Measurements from ENCODE around the gene CACNA1C.
A peak's percentile ranks its signal among the peaks of the same experiment; 100 is the strongest.

The CACNA1C gene

GRCh38 chr12:2215709-2216560 is 163.1 kb downstream of the CACNA1C start:
- no peak overlapping the region for H3K4me3 ChIP-seq (ENCODE audit: low read depth, low read length)
- TF ChIP-seq, protein P1, sequence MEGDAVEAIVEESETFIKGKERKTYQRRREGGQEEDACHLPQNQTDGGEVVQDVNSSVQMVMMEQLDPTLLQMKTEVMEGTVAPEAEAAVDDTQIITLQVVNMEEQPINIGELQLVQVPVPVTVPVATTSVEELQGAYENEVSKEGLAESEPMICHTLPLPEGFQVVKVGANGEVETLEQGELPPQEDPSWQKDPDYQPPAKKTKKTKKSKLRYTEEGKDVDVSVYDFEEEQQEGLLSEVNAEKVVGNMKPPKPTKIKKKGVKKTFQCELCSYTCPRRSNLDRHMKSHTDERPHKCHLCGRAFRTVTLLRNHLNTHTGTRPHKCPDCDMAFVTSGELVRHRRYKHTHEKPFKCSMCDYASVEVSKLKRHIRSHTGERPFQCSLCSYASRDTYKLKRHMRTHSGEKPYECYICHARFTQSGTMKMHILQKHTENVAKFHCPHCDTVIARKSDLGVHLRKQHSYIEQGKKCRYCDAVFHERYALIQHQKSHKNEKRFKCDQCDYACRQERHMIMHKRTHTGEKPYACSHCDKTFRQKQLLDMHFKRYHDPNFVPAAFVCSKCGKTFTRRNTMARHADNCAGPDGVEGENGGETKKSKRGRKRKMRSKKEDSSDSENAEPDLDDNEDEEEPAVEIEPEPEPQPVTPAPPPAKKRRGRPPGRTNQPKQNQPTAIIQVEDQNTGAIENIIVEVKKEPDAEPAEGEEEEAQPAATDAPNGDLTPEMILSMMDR (IDR thresholded peaks at IDR 0.05; ENCODE audit: low read depth, low read length): no peak
- TF ChIP-seq POLR2A (IDR thresholded peaks at IDR 0.05; ENCODE audit: extremely low read depth, insufficient read length) (no peak), MAX (IDR thresholded peaks at IDR 0.05; ENCODE audit: low read depth, low read length) (no peak), MYC (IDR thresholded peaks at IDR 0.05; ENCODE audit: low read depth, low read length) (no peak)
- peak; percentile 75 for DNase-seq (ENCODE audit: low read depth)

GRCh38 chr12:2218706-2219105 is 165.9 kb downstream of the CACNA1C start:
- DNase-seq (ENCODE audit: low read depth): no peak
- TF ChIP-seq, protein P1 (IDR thresholded peaks at IDR 0.05; ENCODE audit: low read depth, low read length): no peak
- no peak for TF ChIP-seq MYC (IDR thresholded peaks at IDR 0.05; ENCODE audit: low read depth, low read length)
- no peak for TF ChIP-seq MAX (IDR thresholded peaks at IDR 0.05; ENCODE audit: low read depth, low read length)
- no peak for TF ChIP-seq POLR2A (IDR thresholded peaks at IDR 0.05; ENCODE audit: extremely low read depth, insufficient read length)
- H3K4me3 ChIP-seq (ENCODE audit: low read depth, low read length): no peak overlapping the region

GRCh38 chr12:2221030-2221621 is 168.3 kb downstream of the CACNA1C start:
- no peak overlapping the region for H3K4me3 ChIP-seq (ENCODE audit: low read depth, low read length)
- DNase-seq (ENCODE audit: low read depth): no peak
- TF ChIP-seq, protein P1 (IDR thresholded peaks at IDR 0.05; ENCODE audit: low read depth, low read length): no peak
- TF ChIP-seq MYC (IDR thresholded peaks at IDR 0.05; ENCODE audit: low read depth, low read length) (no peak), MAX (IDR thresholded peaks at IDR 0.05; ENCODE audit: low read depth, low read length) (no peak), POLR2A (IDR thresholded peaks at IDR 0.05; ENCODE audit: extremely low read depth, insufficient read length) (no peak)

- H3K4me3 ChIP-seq (ENCODE audit: low read depth, low read length): no peak overlapping the region
- DNase-seq (ENCODE audit: low read depth): no peak
- no peak for TF ChIP-seq POLR2A (IDR thresholded peaks at IDR 0.05; ENCODE audit: extremely low read depth, insufficient read length)
- TF ChIP-seq MAX (IDR thresholded peaks at IDR 0.05; ENCODE audit: low read depth, low read length): no peak
- TF ChIP-seq, protein P1 (IDR thresholded peaks at IDR 0.05; ENCODE audit: low read depth, low read length): no peak
- no peak for TF ChIP-seq MYC (IDR thresholded peaks at IDR 0.05; ENCODE audit: low read depth, low read length)
Measured at GRCh38 chr12:2222691-2223090, 169.9 kb downstream of the CACNA1C start.

DNA sequence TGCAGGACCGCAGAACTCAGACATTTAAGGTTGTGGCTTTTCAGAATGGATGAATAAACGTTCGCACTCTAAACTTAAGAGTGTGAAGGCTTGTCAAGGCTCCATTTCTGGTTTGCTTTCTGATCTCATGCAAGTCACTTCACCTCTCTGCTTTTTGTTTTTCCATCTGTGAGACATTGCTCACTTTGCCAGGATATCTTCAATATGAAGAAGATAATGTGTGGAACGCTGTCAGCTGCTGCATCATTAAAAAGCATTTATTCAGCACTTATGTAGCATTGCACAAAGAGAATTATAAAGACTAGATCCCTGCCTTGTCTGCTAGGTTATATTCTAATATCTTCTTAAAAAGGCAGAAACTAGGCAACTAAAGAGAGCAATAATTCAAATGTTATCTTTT is 172.2 kb downstream of the CACNA1C start:
- DNase-seq (ENCODE audit: low read depth): no peak
- no peak for TF ChIP-seq MYC (IDR thresholded peaks at IDR 0.05; ENCODE audit: low read depth, low read length)
- TF ChIP-seq MAX (IDR thresholded peaks at IDR 0.05; ENCODE audit: low read depth, low read length): no peak
- no peak for TF ChIP-seq POLR2A (IDR thresholded peaks at IDR 0.05; ENCODE audit: extremely low read depth, insufficient read length)
- TF ChIP-seq, protein P1 (IDR thresholded peaks at IDR 0.05; ENCODE audit: low read depth, low read length): no peak
- H3K4me3 ChIP-seq (ENCODE audit: low read depth, low read length): no peak overlapping the region
